WTC11 (cell line): Measurements from ENCODE around the gene DPP8. TPM values are rescaled to one million over a fixed set of nuclear protein-coding genes. Genes with fewer than 3 reads are reported as not detected.
"Not testable (repeated sequence)": the region's sequence is repeated elsewhere in the genome, so short reads cannot be mapped to it uniquely, and the experiment has no call there.

Experiments used
- ATAC-seq: fragments of 200-7000 bp; cut with Tn5 transposase; 2 replicates; pipeline ENCODE4 v1.10.0; 2021; ENCODE audit warnings: mild to moderate bottlenecking, moderate library complexity
- CTCF ChIA-PET: fragments of 300-600 bp; sonication (Branson Sonifier 250); formaldehyde crosslinking; loops from one replicate; lab custom pipeline; 2021; ENCODE audit warnings: antibody characterized with exemption; lab: Charles Lee
- POLR2A ChIA-PET: fragments of 350-600 bp; sonication (Branson Sonifier 250); formaldehyde crosslinking; loops from one replicate; lab custom pipeline; 2021; ENCODE audit warnings: antibody characterized with exemption; lab: Charles Lee
- DNase-seq: peaks from one replicate; pipeline ENCODE4 v3.0.0; 2021; ENCODE audit warnings: low spot score
- H3K27ac Mint-ChIP-seq: 2 replicates; pipeline ENCODE4 v1.8.0; 2021; ENCODE audit warnings: mixed read lengths
- H3K27me3 Mint-ChIP-seq: 2 replicates; pipeline ENCODE4 v1.8.0; 2021; ENCODE audit warnings: low read depth, mild to moderate bottlenecking, moderate library complexity, mixed read lengths
- H3K36me3 Mint-ChIP-seq: 2 replicates; pipeline ENCODE4 v1.8.0; 2021; ENCODE audit warnings: mixed read lengths
- H3K4me1 Mint-ChIP-seq: 2 replicates; pipeline ENCODE4 v1.8.0; 2022; ENCODE audit warnings: mixed read lengths
- H3K4me3 Mint-ChIP-seq: 2 replicates; pipeline ENCODE4 v1.8.0; 2021; ENCODE audit warnings: mild to moderate bottlenecking, moderate library complexity, mixed read lengths
- H3K9me3 Mint-ChIP-seq: 2 replicates; pipeline ENCODE4 v1.8.0; 2021; ENCODE audit warnings: mixed read lengths
- AFF4 ChIP-seq: sonication (generic); formaldehyde crosslinking; IDR thresholded peaks from 2 replicates; pipeline ENCODE4 v1.8.1; 2023; ENCODE audit warnings: mild to moderate bottlenecking, missing genetic modification reagents, borderline replicate concordance
- AR ChIP-seq: fragments of 250-450 bp; sonication (Bioruptor Pico); IDR thresholded peaks from 2 replicates; pipeline ENCODE4 v1.9.0; 2021; ENCODE audit warnings: mild to moderate bottlenecking
- ATF6 ChIP-seq: sonication (generic); formaldehyde crosslinking; IDR thresholded peaks from 2 replicates; pipeline ENCODE4 v1.8.1; 2023; ENCODE audit warnings: mild to moderate bottlenecking, missing genetic modification reagents
- CREM ChIP-seq: sonication (generic); formaldehyde crosslinking; IDR thresholded peaks from 2 replicates; pipeline ENCODE4 v1.8.1; 2022; ENCODE audit warnings: mild to moderate bottlenecking, missing genetic modification reagents, moderate library complexity
- ELF4 ChIP-seq: sonication (generic); formaldehyde crosslinking; IDR thresholded peaks from 2 replicates; pipeline ENCODE4 v1.8.1; 2022; ENCODE audit warnings: low read depth, mild to moderate bottlenecking, moderate library complexity, missing genetic modification reagents
- EMX1 ChIP-seq: fragments of 250-450 bp; sonication (Bioruptor Pico); IDR thresholded peaks from 2 replicates; pipeline ENCODE4 v1.8.0; 2021; ENCODE audit warnings: mild to moderate bottlenecking
- GTF2I ChIP-seq: fragments of 250-450 bp; sonication (Bioruptor Pico); conservative IDR thresholded peaks from 2 replicates; pipeline ENCODE4 v1.4.0; 2021; ENCODE audit warnings: mild to moderate bottlenecking
- JAZF1 ChIP-seq: fragments of 250-450 bp; sonication (Bioruptor Pico); IDR thresholded peaks from 2 replicates; pipeline ENCODE4 v1.9.0; 2021; ENCODE audit warnings: moderate library complexity, mild to moderate bottlenecking, inconsistent platforms
- MLX ChIP-seq: sonication (generic); formaldehyde crosslinking; IDR thresholded peaks from 2 replicates; pipeline ENCODE4 v1.8.1; 2023; ENCODE audit warnings: mild to moderate bottlenecking, missing genetic modification reagents, moderate library complexity
- MYBL2 ChIP-seq: sonication (generic); formaldehyde crosslinking; IDR thresholded peaks from 2 replicates; pipeline ENCODE4 v1.8.1; 2023; ENCODE audit warnings: mild to moderate bottlenecking, moderate library complexity, missing genetic modification reagents
- NFYB ChIP-seq: sonication (generic); formaldehyde crosslinking; conservative IDR thresholded peaks from 2 replicates; pipeline ENCODE4 v1.8.0; 2022; ENCODE audit warnings: low read depth, missing genetic modification reagents
- NR2C2 ChIP-seq: sonication (generic); formaldehyde crosslinking; IDR thresholded peaks from 2 replicates; pipeline ENCODE4 v1.8.0; 2022; ENCODE audit warnings: mild to moderate bottlenecking, missing genetic modification reagents
- RELA ChIP-seq: sonication (generic); formaldehyde crosslinking; IDR thresholded peaks from 2 replicates; pipeline ENCODE4 v1.8.1; 2022; ENCODE audit warnings: missing genetic modification reagents, mild to moderate bottlenecking, borderline replicate concordance
- RORB ChIP-seq: fragments of 250-450 bp; sonication (Bioruptor Pico); IDR thresholded peaks from 2 replicates; pipeline ENCODE4 v1.9.0; 2021; ENCODE audit warnings: mild to moderate bottlenecking
- STAT6 ChIP-seq: sonication (generic); formaldehyde crosslinking; conservative IDR thresholded peaks from 2 replicates; pipeline ENCODE4 v1.8.1; 2023; ENCODE audit warnings: mild to moderate bottlenecking, low read depth, missing genetic modification reagents, moderate library complexity
- ZBTB21 ChIP-seq: sonication (generic); formaldehyde crosslinking; IDR thresholded peaks from 2 replicates; pipeline ENCODE4 v1.8.1; 2023; ENCODE audit warnings: mild to moderate bottlenecking, missing genetic modification reagents, borderline replicate concordance
- ZNF121 ChIP-seq: sonication (generic); formaldehyde crosslinking; IDR thresholded peaks from 2 replicates; pipeline ENCODE4 v1.8.0; 2023; ENCODE audit warnings: missing genetic modification reagents
- ZNF317 ChIP-seq: sonication (generic); formaldehyde crosslinking; IDR thresholded peaks from 2 replicates; pipeline ENCODE4 v1.8.1; 2023; ENCODE audit warnings: low read depth, mild to moderate bottlenecking, moderate library complexity, missing genetic modification reagents, borderline replicate concordance
- ZNF416 ChIP-seq: fragments of 250-450 bp; sonication (Bioruptor Pico); IDR thresholded peaks from 2 replicates; pipeline ENCODE4 v1.9.0; 2021; ENCODE audit warnings: mild to moderate bottlenecking, inconsistent platforms
- ZSCAN18 ChIP-seq: fragments of 250-450 bp; sonication (Bioruptor Pico); IDR thresholded peaks from 2 replicates; pipeline ENCODE4 v2.1.2; 2022; ENCODE audit warnings: mild to moderate bottlenecking, moderate library complexity
- total RNA-seq: library from RNA; stranded (reverse); gene quantifications from 3 replicates; pipeline ENCODE4 v1.2.3, GENCODE V29; 2021

DPP8 gene
- total RNA-seq, 1 experiment from 2014 or later = 31.9 TPM

- POLR2A ChIA-PET = no interaction called here
- H3K9me3 Mint-ChIP-seq = peaks cover 3% of the 10 kb centered on the region; the same call in 1 of the 2 replicates
- CTCF ChIA-PET = interaction anchor here (0.7 kb wide), 1 partner anchor 169 kb away, joined by 3 read pairs; no protein-coding TSS in a partner anchor
- no peak overlapping the region for H3K4me3 Mint-ChIP-seq
- TF ChIP-seq NFYB (CRISPR knock-in tag) = no peak
- no peak for TF ChIP-seq RORB (CRISPR knock-in tag)
- no peak for TF ChIP-seq MLX (CRISPR knock-in tag)
- no peak for TF ChIP-seq ZSCAN18 (CRISPR knock-in tag)
- TF ChIP-seq EMX1 (CRISPR knock-in tag) = no peak
- TF ChIP-seq RELA = no peak
- TF ChIP-seq GTF2I (CRISPR knock-in tag) = no peak
- TF ChIP-seq ELF4 (CRISPR knock-in tag) = no peak
- TF ChIP-seq JAZF1 (CRISPR knock-in tag) = no peak
- TF ChIP-seq ZNF317 = no peak
- no peak for TF ChIP-seq ATF6 (CRISPR knock-in tag)
- no peak for TF ChIP-seq CREM (CRISPR knock-in tag)
- TF ChIP-seq, all 79 proteins: peak for 0
- peaks cover 51% of the 10 kb centered on the region for H3K36me3 Mint-ChIP-seq
- H3K4me1 Mint-ChIP-seq = peaks cover 17% of the 10 kb centered on the region
- DNase-seq = no peak
- no peaks in the 10 kb centered on the region for H3K27me3 Mint-ChIP-seq
- no peak overlapping the region for H3K27ac Mint-ChIP-seq
- ATAC-seq = no peak
These were observed 36.2 kb upstream of the DPP8 start for GRCh38 chr15:65553691-65554090.

GRCh38 chr15:65552851-65553250, 35.4 kb upstream of the DPP8 start:
- POLR2A ChIA-PET = not testable (repeated sequence)

GRCh38 chr15:65551183-65551582, 33.7 kb upstream of the DPP8 start:
- H3K4me1 Mint-ChIP-seq = peaks cover 17% of the 10 kb centered on the region
- ChIA-PET POLR2A (no interaction called here), CTCF (interaction anchor here (1.4 kb wide), 1 partner anchor 60 kb away, joined by 3 read pairs; the partner anchor contains the start of gene INTS14)
- H3K9me3 Mint-ChIP-seq = peaks cover 3% of the 10 kb centered on the region; the same call in 1 of the 2 replicates
- peak overlapping the region; percentile 6 for H3K27ac Mint-ChIP-seq
- H3K36me3 Mint-ChIP-seq = peaks cover 31% of the 10 kb centered on the region
- DNase-seq (no peak), ATAC-seq (no peak)
- H3K4me3 Mint-ChIP-seq = no peak overlapping the region
- H3K27me3 Mint-ChIP-seq = no peaks in the 10 kb centered on the region
- no peak for TF ChIP-seq AR (CRISPR knock-in tag)
- TF ChIP-seq NR2C2 (CRISPR knock-in tag) = no peak
- no peak for TF ChIP-seq ZBTB21 (CRISPR knock-in tag)
- no peak for TF ChIP-seq AFF4 (CRISPR knock-in tag)
- TF ChIP-seq STAT6 (CRISPR knock-in tag) = no peak
- TF ChIP-seq JAZF1 (CRISPR knock-in tag) = no peak
- no peak for TF ChIP-seq ZNF121
- no peak for TF ChIP-seq ZNF416 (CRISPR knock-in tag)
- TF ChIP-seq MYBL2 (CRISPR knock-in tag) = no peak

More at GRCh38 chr15:65552851-65553250, 35.4 kb upstream of the DPP8 start:
- Mint-ChIP-seq H3K36me3 (peaks cover 42% of the 10 kb centered on the region), H3K4me1 (peaks cover 17% of the 10 kb centered on the region)
- ATAC-seq, H3K4me3 Mint-ChIP-seq, H3K9me3 Mint-ChIP-seq, DNase-seq, H3K27ac Mint-ChIP-seq, CTCF ChIA-PET, H3K27me3 Mint-ChIP-seq: not testable (repeated sequence)
